HG03575 (cell line): ENCODE data around the gene TBL1X.
"Not testable (repeated sequence)": the region's sequence is repeated elsewhere in the genome, so short reads cannot be mapped to it uniquely, and the experiment has no call there.

ENCODE experiments used
- ATAC-seq: cut with Tn5 transposase; IDR thresholded peaks from one replicate; pipeline ENCODE4 v1.9.1; 2021; ENCODE audit not compliant: unreplicated experiment, insufficient number of reproducible peaks, low FRiP score; ENCODE audit errors: extremely low read depth

Gene TBL1X

DNA sequence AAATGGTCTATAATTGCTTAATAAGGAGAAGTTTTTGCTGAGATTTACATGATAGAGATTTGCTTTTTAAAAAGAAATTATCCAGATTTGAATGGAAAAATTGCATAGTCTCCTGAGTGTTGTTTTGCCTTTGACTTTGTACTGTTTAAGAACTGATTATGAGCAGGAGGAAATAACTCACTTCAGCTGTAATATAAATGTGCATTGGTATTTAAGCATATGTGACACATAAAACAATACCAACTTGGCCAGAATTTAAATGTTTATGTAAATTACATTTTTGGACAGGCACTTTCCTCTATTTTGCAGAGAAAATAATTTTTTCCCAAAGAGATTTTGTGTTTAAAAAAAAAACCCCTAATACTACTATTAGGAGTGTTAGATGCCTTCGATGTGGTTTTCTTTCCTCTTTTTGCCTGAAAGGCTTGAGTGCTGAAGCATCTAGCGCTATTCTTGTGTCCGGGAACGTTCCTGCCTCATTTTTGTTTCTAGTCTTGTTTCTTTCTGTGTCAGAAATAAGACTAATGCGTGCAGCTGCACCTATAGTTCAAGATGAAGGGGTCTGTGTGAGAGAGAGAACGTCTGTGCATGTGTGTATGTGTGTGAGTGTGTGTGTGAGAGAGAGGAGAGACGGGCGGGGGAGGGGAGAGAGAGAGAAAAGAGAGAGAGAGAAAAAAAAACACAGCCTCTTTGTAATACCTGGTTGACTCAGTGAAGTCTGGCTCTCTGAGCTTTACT, 60.8 kb downstream of the TBL1X start:
- no peak for ATAC-seq

DNA sequence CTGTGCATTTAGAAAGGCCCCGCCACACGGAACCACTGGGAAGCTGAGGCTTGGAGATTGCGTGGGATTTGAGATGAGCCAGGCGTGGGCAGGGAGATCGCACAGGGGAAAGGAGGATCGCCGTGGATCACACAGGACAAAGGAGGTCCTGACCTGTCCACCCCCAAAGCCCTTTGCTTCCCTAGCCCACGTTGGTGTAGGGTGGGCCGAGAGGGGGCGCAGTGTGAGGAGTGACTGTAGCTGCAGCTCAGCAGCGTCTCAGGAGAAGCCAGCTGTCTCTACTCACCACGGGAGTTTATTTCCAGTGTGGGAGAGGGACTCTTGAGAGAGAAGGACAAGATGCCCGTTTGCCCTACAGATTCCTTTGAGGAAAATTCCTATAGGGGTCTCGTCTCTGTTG, 62.1 kb downstream of the TBL1X start:
- ATAC-seq, result no peak

DNA sequence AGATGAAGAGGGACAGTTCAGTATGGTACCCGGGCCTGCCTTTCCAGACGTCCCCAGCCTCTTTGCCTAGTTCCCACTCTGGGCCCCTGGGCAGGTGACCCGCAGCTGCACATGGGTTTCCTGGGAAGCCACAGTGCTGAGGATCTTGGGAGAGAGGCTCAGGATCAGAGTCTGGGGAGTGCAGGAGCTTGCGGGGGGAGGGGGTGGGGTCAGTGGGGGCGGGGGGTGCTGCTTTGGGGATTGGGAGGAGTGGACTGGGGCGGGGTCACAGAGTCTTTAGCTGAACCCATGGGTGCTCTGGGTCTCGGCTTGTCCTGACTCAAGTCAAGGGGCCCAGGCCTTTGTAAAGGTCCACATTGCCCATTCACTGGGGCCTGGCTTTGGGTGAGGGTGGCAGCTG, 63.6 kb downstream of the TBL1X start:
- no peak for ATAC-seq

DNA sequence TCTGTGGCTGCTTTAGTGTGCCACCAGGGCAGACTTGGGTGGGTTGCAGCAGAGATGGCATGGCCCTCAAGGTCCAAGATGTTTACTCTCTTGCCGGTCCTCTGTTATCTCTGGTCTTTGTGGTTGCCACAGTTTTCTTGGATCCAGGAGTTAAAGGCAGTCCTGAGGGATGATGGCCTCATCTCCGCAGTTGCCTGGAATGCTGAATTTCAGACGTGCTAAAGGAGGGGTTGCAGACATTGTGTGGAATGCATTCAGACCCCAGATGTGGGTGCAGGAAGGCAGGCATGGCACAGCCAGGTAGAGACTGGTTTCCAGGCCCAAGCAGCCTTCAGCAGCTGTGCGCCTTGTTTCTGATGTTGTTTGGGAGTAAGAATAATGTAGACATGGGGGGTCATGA, 64.4 kb downstream of the TBL1X start:
- ATAC-seq, result no peak

DNA sequence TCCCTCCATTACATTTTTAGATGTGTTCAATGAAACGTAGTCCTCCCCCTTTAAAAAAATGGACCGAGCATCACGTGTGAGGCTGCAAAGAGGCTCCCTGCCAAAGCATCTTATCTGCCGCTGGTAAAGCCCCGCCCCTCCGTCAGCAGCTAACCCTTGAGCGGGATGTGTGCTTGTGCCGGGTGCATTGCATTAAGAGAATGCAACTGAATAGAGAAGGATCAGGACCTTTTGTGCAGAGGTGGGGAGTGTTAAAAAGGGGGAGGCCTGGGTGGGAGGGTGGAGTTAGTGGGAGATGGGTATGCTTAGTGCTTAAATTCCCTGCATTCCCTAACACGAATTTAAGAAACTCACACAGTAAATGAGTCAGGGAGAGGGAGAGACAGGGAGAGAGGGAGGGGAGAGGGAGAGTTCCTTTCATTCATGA, 66.0 kb downstream of the TBL1X start:
- no peak for ATAC-seq

DNA sequence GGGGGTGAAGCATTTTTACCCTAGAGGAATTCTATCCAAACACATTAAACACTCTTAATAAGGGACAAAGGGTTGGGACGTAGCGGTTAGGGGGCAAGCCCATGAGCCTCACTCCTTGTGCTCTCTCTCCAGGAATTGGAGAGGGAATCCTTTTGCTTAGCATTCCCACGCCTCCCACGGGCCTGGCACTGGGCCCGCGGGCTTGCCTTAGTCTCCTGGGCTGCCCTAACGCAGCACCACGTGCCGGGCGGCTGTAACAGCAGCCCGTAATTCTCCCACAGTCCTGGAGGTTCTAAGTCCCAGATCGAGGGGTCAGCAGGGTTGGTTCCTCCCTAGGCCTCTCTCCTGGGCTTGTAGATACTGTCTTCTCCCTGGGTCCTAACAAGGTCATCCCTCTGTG, 67.5 kb downstream of the TBL1X start:
- no peak for ATAC-seq

DNA sequence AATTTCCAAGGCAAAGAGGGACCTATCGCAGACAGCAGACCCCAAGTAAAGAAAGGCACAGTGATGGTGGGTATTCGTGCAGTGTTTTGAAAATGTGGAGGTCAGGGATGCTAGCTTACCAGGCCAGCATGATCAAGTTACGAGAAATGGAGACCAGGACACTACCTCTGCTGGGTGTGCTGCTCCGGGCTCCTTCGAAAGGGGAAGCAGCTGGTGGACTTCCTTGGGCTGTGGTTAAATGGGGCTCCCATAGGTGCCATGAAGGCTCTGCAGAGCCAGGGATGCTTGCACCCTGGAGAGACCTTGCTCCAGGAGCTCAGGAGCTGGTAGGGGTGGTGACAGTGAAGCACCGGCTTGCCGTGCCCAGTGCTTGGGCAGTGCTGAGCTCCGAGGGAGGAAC, 68.8 kb downstream of the TBL1X start:
- no peak for ATAC-seq

DNA sequence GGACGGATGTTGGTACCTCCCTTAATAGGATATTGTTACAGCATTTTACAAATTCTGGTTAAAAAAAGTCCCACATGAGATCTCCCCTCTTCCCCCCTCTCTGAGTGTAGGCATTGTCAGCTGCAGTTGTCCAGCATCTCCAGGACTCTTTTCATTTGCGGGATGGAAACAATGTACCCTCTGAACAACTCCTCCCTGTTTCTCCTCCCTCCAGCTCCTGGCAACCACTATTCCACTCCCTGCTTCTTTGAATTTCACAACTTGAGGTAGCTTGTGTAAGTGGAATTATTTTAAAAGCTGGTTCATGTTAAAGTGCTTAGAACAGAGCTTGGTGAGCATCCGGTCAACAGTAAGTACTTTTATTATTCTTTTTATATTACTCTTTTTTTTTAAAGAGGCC, 69.8 kb downstream of the TBL1X start:
- ATAC-seq, result no peak

DNA sequence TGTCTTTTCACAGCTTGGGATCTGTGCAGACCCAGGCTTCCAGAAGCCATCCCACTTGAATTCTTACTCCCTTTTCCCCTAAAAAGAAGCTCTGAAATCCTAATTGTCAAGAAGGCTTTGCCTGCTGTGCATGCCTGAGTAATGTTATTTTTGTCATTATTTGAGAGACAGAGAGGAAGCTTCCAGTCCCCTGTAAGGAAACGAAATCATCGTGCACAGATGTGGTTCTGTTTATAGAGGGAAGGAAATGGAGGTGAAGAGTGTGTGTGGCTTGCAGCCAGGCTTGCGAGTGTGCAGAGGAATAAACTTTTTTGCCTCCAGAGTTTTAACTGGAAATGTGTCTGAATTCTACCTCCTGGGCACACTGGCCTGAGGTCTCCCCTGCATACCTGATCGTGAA, 70.2 kb downstream of the TBL1X start:
- no peak for ATAC-seq

DNA sequence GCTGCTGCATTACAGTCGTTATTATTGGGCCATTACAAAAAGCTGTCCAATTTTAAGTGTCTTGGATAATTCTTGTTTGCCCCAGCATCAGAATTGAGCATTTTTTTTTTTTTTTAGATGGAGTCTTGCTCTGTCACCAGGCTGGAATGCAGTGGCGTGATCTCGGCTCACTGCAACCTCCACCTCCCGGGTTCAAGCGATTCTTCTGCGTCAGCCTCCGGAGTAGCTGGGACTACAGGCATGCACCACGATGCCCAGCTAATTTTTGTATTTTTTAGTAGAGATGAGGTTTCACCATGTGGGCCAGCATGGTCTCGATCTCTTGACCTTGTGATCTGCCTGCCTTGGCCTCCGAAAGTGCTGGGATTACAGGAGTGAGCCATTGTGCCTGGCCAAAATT, 71.3 kb downstream of the TBL1X start:
- ATAC-seq, result not testable (repeated sequence)

DNA sequence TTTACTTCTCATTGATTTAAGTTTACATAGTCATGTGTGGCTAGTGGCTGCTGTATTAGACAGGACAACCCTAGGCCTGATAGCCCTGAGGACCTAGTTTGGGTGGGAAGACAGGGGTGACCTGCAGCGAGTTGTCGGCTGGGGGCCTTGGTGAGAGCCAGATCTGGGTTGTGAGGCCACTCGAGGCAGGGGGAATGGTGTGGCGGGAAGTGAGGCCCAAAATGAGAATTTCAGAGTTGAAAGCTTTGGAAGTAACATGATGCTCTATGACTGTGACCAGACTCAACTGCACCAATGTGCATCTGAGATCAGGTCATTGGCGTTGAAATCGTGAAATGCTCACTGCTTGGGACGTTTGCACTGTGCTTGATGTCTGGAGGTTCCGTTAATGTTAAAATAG, 72.9 kb downstream of the TBL1X start:
- no peak for ATAC-seq

DNA sequence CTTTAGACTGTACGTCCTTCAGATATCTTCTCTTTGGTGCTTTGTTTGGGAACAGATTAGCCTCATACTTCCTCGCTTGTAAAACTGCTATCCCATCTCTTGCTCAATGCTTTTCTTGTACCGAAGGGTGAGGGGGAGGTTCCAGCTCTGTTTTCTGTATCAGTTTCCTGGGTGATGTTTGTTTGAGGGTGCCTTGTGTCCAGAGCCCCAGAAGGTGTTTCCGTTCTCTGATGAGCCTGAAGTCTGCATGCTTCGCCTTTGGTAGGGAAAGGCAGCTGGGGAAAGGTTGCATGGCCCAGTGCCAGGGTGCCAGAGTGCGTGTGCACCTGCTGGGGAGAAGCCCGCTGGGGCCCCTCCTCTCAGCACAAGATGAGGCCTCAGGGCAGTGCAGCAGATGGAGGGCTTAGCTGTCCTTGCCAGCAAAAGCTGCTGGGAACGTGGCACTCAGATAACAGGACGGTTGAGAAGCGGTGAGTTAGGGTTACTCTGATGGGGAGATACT, 73.7 kb downstream of the TBL1X start:
- no peak for ATAC-seq

DNA sequence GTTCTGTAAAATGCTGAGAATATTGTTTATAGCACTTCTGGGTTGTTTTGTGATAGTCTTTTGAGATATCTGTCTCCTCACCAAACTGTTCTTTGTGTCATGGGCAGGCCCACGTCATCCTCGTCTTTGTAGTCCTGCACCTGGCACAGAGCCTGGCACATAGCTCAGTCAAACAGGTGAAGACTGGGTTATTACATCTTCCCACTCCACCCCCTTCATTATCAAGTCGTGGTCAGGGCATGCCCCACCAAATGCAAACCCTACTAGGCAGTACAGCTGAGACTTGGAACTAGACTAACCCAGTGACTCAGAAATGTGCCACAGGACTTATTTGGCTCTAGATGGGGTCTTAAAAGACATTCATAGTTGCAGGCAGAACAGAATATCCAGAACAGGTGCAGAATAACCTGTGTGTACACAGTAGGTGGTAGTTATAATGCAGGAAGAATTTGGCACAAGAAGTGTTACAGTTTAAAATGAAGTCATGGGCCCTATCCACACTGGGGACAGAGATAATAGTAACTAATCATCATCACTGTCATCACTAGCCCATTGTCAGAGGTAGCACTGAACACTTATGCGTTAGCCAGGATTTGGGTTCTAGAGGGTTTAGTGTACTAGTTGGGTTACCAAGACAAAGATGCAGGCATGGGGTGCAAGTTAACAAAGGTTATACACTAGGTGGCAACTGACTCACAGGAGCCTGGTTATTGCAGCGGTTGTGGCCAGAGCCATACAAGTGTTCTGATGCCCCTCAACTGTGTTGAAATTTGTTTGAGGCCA, 74.9 kb downstream of the TBL1X start:
- ATAC-seq, result no peak

DNA sequence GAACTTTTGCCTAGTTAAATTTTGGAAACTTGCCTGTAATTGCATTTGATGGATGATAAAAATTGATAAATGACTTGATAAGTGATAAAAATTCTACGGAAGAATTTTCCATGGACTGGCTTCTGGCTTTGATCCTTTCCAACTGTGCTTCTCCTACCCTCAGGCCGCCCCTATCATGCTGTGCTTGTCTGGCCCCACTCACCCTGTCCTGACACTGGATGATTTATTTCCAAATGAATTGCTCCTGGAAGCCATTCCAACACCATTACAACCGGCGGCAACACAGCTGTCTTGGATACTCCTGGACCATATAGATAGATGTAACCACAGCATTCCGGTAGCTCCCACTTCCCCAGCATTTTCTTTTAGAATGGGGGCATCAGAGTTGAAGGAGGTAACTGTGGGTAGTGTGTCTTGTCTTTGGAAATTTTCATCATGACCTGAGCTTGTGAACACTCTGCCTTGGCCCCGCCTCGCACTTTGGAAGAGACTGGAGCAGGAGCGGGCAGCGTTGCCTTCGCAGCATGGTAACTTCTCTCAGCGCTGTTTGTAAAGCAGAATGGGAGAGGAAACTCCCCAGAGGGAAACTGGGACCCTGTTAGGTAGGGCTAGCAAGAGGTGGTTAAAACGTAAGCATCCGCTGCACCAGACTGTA, 77.4 kb downstream of the TBL1X start:
- ATAC-seq, result no peak

DNA sequence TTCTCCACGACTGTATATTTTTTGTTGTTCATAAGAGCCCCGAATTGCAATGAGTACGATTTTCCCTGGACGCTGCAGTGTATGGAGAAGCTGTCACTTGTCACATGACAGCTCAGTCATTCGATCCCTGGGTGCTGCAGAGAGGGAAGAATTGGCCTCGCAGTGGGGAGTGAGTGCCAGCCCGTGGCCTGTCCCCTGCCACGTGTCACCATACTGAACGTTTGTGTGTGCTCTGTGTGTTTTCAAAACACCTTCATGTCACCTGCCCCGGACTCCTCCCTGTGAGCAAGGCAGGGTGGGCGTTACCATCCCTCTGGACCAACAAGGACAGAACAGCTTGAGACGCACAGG, 77.9 kb downstream of the TBL1X start:
- no peak for ATAC-seq

DNA sequence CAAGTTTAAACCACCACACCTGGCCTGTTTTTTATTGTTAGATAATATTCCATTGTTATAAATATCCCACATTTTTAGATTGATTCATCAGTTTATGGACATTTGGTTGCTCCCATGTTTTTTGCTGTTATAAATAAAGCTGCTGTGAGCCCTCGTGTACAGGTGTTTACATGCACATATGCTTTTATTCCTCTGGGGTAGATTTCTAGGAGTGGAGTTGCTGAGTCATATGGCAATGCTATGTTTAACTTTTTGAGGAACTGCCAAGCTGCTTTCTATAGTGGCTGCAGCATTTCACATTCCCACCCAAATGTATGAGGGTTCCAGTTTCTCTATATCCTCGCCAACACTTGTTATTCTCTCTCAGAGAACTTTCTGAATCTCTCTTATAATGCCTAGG, 90.5 kb downstream of the TBL1X start:
- ATAC-seq, result no peak

DNA sequence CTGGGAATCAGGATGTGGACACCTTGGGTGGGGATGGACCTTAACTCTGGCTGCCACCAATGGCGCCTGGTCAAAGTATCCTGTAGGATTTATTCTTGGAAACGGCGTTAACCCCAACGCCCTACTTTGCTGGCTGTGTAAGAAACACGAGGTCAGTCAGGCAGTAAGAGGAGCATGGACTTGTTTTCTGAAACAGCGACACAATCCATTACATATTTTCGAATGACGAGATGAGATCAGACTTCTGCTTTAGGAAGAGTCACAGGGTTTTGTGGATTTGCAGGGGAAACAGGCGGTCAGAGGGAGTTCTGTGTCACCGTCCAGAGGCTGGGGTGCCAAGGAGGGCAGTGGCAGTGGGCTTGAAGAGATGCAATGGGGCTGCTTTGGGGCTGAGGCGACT, 92.2 kb downstream of the TBL1X start:
- no peak for ATAC-seq

DNA sequence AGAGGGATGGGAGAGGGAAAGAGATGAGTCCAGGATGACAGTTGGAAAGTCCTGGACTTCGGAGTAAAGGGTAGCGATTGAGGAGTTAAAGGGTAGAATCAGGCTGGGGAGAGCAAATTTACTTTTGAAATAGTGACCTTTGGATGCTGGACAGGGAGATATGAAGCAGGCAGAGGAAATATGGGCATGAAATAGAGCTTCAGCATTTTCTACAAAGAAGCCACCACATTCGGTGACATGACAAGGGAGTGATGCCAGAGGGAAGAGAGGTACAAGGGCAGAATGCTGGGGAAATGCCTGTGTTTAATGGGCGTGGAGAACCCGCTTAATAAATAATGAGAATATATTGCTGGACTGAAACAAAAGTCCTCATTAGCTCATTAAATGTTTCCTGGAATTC, 92.7 kb downstream of the TBL1X start:
- no peak for ATAC-seq

DNA sequence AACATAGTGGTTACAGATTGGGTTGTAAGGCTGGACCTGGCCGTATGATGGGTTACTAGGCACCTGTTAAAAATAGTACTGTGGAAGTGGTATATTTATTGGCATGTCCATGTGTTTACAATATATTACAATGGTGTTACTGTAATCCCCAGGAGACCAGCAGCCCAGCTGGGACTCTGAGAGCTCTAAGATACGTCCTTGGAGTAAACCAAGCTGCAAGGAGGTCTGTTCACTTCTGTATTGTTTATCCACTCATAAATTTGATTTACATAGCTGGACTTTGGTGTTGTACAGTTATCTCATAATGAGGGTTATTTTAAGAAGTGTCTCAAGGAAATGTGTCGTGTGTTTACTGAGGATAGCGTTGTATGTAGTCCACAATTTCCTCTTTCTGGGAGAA, 93.8 kb downstream of the TBL1X start:
- no peak for ATAC-seq

DNA sequence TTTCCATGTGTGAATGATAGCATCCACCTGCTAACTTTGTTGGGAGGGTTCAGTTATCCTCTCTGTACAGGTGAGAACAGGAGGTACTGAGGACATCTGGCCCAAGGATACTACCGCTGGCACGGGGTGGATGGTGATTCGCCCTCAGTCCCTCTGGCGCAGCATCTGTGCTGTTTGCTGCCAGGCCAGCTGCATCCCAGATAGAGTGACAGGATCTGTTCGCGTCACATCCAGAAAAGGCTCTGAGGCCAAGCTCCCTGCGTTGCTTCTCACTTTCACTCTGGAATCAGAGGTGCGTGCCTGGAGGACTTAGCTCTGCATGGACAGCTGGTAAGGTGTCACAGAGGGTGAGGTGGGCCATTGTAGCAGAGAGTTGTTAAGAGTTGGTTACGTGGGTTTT, 95.4 kb downstream of the TBL1X start:
- ATAC-seq, result no peak
